Measurements from ENCODE around the gene PAPPA2. TPM values are rescaled to one million over a fixed set of nuclear protein-coding genes. Genes with fewer than 3 reads are reported as not detected.

Gene PAPPA2
- total RNA-seq, 4 donors from 2014 or later, result under 0.01 to 3.1 (median 0.45) TPM

DNA sequence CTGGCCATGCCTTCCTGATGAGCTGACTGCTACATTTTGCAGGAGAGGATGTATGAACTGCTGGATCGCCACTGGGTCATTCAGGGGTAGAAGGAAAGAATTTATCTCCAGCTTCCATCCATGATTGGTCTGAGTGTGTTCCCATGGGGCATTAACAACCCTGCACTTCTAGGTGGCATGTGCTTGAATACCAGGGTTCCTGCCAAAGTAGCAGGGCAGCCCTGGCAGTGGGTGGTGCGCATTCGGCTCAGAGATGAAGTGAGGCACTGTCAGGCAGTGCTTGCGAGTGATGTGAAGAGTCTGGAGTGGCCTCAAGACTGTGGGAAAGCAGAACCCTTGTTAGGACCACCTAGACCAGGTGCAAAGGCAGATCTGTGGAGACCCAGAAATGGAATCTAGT lies 406.6 kb downstream of the PAPPA2 start:
- H3K27me3 ChIP-seq, result no peaks in the 10 kb centered on the region
- no peaks in the 10 kb centered on the region for H3K36me3 ChIP-seq
- no peak for DNase-seq (ENCODE audit: extremely low spot score)
- no peaks in the 10 kb centered on the region for H3K9me3 ChIP-seq
- no peak overlapping the region for H3K27ac ChIP-seq (replicated peaks in 1 of 4)
- WGBS, result 81% methylated on average over 4 of the region's 4 CpGs
- intact Hi-C loops (cut with DNase I), result no loop called here
- H3K4me3 ChIP-seq, result no peak overlapping the region
- H3K4me1 ChIP-seq, result peaks cover 0 to 13% (median 6%) of the 10 kb centered on the region in 4 donors
- TF ChIP-seq POLR2AphosphoS5 (IDR thresholded peaks at IDR 0.05) (no peak), POLR2A (IDR thresholded peaks at IDR 0.05; ENCODE audit: low read depth) (no peak)
- TF ChIP-seq, protein P1, sequence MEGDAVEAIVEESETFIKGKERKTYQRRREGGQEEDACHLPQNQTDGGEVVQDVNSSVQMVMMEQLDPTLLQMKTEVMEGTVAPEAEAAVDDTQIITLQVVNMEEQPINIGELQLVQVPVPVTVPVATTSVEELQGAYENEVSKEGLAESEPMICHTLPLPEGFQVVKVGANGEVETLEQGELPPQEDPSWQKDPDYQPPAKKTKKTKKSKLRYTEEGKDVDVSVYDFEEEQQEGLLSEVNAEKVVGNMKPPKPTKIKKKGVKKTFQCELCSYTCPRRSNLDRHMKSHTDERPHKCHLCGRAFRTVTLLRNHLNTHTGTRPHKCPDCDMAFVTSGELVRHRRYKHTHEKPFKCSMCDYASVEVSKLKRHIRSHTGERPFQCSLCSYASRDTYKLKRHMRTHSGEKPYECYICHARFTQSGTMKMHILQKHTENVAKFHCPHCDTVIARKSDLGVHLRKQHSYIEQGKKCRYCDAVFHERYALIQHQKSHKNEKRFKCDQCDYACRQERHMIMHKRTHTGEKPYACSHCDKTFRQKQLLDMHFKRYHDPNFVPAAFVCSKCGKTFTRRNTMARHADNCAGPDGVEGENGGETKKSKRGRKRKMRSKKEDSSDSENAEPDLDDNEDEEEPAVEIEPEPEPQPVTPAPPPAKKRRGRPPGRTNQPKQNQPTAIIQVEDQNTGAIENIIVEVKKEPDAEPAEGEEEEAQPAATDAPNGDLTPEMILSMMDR (IDR thresholded peaks at IDR 0.05), result no peak

- TF ChIP-seq POLR2A (IDR thresholded peaks at IDR 0.05; ENCODE audit: low read depth) (no peak), EP300 (IDR thresholded peaks at IDR 0.05) (no peak), POLR2AphosphoS5 (IDR thresholded peaks at IDR 0.05) (no peak)
- TF ChIP-seq, protein P1 (IDR thresholded peaks at IDR 0.05), result no peak
- intact Hi-C loops (cut with DNase I), result no loop called here
- Histone ChIP-seq H3K36me3 (no peaks in the 10 kb centered on the region), H3K27ac (replicated peaks in 1 of 4) (no peak overlapping the region), H3K27me3 (no peaks in the 10 kb centered on the region), H3K9me3 (no peaks in the 10 kb centered on the region), H3K4me3 (no peak overlapping the region), H3K4me1 (peaks cover 3 to 5% (median 4%) of the 10 kb centered on the region in 4 donors)
- 92% methylated on average over 4 of the region's 4 CpGs for WGBS
- DNase-seq (ENCODE audit: extremely low spot score), result no peak
Observed at GRCh38 chr1:176876966-176877515, 414.1 kb downstream of the PAPPA2 start.

- no peaks in the 10 kb centered on the region for H3K27me3 ChIP-seq
- no peaks in the 10 kb centered on the region for H3K36me3 ChIP-seq
- intact Hi-C loops (cut with DNase I), result no loop called here
- no peak overlapping the region for H3K4me3 ChIP-seq
- TF ChIP-seq EP300 (IDR thresholded peaks at IDR 0.05), result no peak
- no peak for TF ChIP-seq POLR2AphosphoS5 (IDR thresholded peaks at IDR 0.05)
- TF ChIP-seq POLR2A (IDR thresholded peaks at IDR 0.05; ENCODE audit: low read depth), result no peak
- TF ChIP-seq, protein P1 (IDR thresholded peaks at IDR 0.05), result no peak
- H3K27ac ChIP-seq (replicated peaks in 1 of 4), result no peak overlapping the region
- peaks cover 3 to 5% (median 4%) of the 10 kb centered on the region in 4 donors for H3K4me1 ChIP-seq
- H3K9me3 ChIP-seq, result no peaks in the 10 kb centered on the region
- no peak for DNase-seq (ENCODE audit: extremely low spot score)
- WGBS, result 82% methylated on average over 3 of the region's 3 CpGs
Observed at GRCh38 chr1:176877557-176877956, 414.6 kb downstream of the PAPPA2 start.

DNA sequence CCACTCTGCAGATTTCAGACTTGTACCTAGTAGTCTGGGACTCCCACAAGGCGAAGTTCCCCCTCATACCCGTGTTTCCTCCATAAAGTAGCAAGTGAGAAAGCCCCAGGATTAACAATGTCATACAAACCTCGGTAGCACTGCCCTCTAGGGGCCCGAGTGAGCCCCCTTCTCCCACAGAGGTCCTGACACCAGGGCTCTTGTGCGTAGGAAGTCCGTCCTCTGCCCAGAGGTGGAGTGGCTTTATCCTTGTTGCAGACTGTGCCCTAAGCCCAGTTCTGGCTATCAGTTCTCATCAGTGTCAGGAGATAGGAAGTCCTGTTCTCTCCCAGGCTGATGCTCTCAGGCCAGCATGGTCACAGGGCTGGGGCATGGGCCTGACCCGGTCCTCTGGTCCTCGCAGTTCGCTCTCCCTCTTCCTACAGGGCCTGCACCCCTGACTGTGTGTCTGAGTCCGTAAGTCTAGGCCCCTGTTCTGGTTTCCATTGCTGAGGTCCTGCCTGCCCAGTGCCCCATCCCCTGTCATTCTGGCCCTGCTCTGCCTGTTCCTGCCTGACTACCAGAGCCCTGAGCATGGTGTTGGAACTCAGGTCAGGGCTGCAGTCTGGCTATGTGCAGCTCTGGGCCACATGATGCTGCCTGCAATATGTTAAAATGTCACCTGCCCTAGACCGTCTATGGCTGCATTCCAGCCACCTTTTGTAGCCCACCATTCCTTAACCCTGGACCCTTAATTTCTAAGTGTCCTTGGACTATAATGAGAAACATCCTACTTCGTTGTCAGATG lies 416.0 kb downstream of the PAPPA2 start:
- no peak for TF ChIP-seq POLR2AphosphoS5 (IDR thresholded peaks at IDR 0.05)
- TF ChIP-seq, protein P1 (IDR thresholded peaks at IDR 0.05), result no peak
- no peak for TF ChIP-seq POLR2A (IDR thresholded peaks at IDR 0.05; ENCODE audit: low read depth)
- no peak for TF ChIP-seq EP300 (IDR thresholded peaks at IDR 0.05)
- Histone ChIP-seq H3K27ac (replicated peaks in 1 of 4) (no peak overlapping the region), H3K4me1 (peaks cover 3 to 5% (median 4%) of the 10 kb centered on the region in 4 donors), H3K9me3 (no peaks in the 10 kb centered on the region), H3K36me3 (no peaks in the 10 kb centered on the region), H3K4me3 (no peak overlapping the region), H3K27me3 (no peaks in the 10 kb centered on the region)
- intact Hi-C loops (cut with DNase I), result no loop called here
- no peak for DNase-seq (ENCODE audit: extremely low spot score)
- WGBS, result 80% methylated on average over 11 of the region's 12 CpGs

All from esophagus muscularis mucosa (tissue), 4 donors.